Measurements from ENCODE around the gene CAMKMT.
A peak's percentile ranks its signal among the peaks of the same experiment; 100 is the strongest.

Gene CAMKMT

DNA sequence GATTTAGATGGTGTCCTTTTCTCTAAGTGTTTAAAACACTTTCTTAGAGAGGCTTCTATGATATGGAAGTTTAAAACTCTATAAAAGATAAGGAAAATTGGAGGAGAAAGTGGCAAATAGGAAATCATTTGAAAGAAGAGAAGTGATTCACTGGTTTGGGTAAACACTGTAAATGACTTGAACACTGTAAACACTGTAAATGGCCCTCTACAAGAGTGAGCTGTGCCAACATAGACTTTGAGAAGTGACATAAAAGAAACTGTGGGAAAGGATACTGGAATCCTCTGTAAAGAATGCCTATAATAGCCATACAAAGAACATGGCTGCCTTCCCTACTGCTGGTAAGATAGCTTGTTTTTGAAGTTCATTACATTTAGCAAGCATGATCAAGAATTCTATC, 368.8 kb downstream of the CAMKMT start:
- no peak for DNase-seq

DNA sequence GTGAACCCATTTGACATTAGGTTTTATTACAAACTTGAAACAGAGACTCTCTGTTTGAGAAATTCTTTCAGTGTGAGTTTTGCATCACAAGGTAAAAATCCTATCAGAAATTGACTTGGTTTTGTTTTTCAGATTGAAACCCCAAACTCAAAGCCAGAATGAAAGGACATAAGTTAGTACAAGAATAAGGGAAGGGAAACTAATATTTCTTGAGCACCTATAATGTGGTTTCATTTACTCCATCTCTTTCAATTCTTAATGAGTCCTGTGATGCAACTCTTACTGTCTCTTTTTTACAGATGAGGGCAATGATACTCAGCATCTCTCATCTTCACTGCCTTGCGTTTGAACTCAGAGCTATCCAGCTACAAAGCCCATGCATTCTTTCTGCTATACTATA, 369.8 kb downstream of the CAMKMT start:
- DNase-seq: no peak

DNA sequence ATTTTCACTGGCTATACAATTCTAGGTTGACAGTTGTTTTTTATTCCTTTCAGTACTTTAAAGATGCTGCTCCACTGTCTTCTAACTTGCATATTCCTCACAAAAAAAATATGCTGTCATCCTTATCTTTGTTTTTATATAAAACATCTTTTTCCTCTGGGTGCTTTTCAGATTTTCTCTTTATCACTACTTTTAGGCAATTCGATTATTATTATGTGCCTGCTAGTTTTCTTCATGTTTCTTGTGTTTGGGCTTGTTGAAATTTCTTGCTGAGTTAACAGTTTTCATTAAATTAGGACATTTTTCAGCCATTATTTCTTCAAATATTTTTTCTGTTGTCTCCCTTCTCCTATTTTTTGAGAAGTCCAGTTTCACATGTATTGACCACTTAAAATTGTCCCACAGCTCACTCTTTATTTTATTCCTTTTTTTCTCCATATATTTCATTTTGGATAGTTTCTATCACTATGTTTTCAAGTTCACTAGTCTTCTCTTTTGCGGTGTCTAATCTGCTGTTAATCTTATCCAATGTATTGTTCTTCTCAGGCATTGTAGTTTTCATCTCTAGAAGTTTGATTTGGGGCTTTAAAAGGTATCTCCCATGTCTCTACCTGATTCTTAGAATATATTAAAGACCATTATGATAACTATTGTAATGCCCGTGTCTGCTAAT, 374.7 kb downstream of the CAMKMT start:
- no peak for DNase-seq

DNA sequence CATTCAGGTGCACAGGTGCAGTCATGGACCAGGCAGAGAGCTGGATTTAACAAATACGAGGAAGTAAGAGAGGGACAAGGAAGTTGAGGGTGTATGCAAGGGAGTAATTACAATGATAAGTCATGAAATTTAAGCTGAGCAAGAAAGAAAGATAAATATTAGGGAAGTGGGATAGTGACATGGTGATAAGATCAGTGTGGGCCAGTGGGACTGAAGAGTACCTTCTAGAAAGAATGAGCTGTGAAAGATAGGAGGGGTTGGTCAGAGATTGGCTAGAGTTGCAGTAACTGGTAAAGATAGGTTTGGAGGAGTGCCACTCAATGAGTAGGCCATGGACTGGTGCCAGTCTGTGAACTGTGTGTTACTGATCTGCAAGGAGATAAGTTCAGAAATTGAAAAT, 378.9 kb downstream of the CAMKMT start:
- peak in 1 of 56 donors; percentile 6 for DNase-seq

DNA sequence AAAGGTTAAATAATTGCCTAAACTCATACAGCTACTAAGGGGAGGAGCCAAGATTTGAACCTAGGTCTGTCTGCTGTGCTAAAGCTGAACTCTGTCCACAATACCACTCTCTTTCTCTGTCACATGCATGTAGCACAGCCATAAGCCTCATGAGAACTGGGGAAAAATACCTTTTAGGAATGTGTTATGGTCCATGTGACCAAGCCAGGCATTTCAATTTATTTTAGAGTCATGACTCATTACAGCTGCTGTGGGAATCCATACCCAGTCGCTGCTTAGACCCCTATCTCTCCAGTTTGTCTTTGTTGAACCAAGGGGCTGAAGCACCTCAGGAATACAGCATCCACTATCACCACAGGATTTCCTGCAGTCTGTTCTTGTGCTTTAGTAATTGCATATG, 379.8 kb downstream of the CAMKMT start:
- DNase-seq: no peak

DNA sequence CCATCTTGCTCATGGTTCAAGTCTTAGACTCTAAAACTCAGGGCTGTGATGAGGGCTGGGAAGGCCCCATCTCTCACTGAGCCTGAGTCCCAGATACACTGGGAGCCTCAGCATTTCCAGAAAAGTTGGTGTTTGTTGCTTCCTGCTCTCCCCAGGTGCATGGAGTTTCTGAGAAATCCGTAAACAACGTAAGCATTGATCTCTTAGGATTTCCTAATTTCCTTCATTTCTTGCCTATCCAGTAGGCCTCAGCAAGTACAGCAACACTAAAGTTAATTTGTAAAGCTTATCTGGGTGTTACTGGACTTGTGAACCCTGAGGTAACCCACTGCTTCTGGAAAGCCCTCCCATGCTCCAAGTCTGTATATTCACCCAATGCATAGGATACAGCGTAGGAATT, 380.3 kb downstream of the CAMKMT start:
- DNase-seq: no peak

DNA sequence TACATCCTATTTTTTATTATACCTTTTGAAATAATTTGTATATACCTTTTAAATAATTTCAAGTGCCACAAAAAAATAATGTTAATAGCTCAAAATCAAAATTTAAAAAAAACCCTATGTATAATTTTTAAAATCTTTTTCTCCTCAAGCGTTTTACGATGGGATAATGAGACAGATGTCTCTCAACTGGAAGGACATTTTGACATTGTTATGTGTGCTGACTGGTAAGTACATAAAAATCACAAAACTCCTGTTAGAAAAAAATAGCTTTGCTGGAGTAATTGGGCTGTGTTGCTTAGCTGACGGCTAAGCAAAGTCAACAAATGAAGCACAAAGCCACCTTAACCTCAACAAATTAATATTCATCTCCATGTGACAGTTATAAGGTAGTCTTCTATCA, 381.7 kb downstream of the CAMKMT start:
- DNase-seq: no peak

DNA sequence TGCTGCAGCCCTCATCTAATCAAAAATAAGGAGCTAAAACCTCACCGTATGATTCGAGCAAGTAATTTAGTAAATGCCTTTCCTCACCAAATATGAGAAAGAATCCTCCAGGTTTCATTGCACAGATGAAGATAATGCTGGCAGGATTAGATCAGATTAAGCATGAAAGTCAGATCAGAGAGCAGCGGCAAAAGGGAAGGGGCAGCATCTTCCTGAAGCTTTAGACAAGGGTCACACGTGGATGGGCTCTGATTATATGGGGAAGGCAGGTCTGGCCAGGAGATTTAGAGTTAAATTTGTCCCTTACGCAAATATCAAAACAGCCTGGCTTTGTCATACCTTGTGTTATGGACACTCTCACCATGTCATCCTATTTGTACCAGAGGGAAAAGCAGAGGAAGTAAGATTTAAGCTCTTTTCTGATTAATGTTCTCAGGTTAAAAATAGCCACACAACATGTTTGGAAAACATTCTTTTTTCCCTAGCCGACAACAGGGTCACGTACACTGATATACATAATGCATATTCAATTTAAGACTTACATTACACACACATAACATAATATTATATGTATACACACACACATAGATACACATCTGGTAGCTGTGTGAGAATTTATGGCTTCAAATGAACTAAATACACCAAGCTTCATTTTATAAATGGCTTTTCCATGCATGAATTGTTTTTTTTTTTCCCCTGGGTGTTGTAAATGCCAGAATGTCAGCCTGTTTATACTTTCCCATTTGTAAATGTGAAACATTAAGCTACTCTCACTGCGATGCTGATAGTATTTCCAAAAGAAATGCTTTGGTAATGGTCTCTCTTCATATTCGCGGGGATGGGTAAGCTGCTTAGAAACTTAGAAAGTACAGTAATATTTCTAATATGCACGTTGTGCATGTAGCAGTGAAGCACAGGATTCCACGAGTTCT, 383.5 kb downstream of the CAMKMT start:
- DNase-seq: no peak

DNA sequence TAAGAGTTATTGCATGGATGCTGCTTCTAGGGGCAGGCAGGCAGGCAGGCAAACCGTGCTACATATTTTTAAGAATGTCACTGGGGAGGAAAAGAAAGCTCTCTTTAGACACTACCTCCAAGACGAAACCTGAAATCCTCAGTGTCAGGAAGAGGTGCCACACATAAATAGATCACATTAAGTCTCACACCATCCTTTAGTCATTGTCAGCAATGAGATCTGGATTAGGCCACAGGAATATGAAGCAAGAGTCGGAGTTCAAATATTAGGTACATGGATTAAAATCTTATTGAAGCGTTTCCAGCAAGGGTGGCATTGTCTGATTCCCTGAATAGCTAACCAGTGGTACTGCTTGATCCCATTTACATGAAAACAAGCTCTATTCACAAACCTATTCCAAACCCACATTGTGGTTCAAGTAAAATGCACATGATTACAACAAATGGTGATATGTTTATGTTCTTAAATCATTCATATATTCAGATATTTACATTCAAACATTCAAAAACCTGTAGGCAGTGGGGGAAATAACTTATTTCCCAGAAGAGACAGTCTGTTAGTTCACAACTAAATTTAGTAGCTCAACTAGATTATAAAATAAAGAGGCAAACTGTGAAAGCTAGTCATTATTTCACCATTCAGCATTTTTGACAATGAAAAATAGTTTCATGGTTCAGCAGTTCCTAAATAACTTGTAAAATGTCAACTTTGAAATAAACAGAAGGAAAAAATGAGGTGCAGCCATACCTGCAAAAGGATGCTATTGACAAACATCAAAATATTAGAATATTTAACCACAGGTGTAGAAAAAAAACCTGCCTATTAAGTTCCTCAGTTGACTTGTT, 384.4 kb downstream of the CAMKMT start:
- DNase-seq: no peak

DNA sequence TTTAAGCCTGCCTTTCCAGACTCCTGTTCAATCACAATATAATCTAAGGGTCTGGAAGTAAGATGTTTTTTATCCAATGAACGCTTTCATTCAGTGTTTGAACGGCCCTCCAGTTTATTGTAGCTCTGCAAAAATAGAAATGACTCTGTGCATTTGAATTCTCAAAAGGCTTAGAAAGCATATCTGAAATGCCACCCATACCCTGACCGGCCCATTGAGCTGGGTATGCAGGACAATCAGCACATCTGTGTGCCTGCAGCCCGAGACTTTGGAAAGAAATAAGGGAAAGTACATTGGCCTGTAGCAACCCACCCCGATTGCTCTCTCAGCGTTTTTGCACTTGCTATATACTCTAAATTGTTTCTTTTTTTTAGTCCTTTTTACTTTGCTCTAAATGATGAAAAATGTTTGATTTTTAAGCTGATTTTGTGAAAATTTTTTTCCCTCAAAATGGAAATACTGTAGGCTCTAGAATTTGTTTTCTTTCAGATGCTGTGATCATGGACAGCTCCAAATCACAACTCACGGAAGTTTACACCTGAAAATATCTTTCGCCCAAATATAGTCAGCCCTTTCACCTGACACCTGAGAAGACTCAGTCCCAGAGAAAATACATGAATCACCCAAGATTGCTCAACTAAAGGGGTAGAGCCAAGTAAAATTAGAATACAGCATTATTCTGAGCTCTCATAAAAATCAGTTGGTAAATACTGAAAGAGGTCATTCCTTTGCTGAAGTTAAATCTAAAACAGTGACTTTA, 385.3 kb downstream of the CAMKMT start:
- DNase-seq: no peak

DNA sequence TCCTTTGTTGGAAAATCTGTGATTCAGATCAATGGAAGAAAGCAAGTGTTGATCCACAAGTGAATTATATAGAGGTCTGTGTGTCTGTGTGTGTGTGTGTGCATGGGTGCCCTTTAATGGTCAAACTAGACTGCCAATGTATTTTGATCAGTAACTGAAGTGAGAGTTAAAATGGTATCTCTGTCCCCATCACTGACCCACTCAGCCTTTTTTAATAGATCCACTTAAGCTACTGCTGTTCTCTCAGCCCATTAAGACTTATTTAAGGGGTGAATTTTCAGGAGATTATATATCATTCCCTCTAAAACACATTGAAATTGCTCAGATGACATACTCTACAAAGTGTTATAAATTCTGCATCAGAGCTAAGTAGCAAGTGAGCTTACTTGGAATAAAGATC, 386.0 kb downstream of the CAMKMT start:
- DNase-seq: no peak

DNA sequence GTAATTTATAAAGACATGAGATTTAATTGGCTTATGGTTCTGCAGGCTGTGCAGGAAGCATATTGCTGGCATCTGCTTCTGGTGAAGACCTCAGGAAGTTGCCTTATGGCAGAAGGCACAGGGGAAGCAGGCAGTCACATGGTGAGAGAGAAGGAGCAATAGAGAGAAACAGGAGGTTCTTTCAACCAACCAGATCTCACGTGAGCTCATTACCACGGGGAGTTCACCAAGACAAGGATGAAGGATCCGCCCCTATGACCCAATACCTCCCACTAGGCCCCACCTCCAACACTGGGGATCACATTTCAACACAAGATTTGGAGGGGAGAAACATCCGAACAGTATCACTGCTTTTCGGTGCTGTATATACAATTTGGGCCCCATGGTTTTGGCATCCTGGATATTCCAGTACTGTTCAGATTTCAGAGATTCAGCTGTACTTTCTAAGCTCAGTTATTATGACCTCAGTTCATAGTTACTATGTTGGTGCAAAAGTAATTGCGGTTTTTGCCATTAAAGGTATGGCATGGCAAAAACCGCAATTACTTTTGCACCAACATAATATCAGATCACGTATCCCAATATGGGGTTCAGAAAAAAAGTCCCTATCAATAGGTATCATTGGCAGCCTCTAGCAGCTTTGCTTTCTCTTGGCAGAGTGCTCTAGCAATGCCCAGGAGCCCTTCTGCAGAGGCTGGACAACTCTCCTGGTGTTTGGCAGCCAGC, 390.2 kb downstream of the CAMKMT start:
- no peak for DNase-seq

DNA sequence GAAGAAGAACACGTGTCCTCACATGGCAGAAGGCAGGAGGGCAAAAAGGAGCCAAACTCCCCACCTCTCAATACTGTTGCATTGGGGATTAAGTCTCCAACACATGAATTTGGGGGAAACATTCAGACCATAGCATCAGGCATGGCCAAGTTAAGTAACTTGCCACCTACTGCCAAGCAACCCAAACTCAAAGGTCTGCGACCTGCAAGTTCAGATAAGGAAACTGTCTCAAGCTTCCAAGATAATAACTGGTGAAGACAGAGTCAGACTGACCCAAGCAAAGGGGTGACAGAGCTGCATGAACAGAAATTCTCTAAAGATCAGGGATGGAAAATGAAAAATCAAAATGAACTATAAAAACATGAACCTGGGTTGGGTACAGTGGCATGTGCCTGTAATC, 391.0 kb downstream of the CAMKMT start:
- no peak for DNase-seq

DNA sequence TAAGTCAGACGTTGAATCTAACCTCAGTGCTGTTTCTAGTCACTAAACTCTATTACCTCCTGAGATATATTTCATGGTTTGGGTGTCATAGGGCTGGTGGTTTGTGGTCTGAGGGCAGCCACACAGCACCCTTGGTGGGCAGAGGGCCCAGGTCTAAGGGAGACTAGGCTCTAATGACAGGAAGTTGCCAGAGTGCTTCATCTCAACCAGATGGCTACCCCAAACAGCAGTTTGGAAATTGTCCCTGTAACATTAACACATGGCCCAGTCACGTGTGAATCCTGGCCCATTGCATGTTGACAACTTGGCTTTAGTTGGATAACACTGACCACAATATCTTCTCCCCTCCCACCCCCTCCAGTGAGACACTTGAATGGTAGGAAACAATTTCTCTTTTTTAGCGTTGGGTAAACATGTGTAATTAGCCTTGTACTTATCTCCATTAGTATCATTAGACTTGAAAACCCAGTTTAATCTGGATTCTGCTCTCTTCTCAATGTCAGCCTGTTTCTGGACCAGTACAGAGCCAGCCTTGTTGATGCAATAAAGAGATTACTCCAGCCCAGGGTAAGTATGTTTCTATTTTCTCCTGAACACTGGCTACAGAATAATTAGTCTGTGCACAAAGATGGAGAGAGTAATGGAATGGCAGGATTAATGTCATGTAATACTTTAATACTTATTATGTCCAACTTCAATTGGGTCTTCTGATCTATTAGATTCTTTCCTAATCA, 392.0 kb downstream of the CAMKMT start:
- no peak for DNase-seq

DNA sequence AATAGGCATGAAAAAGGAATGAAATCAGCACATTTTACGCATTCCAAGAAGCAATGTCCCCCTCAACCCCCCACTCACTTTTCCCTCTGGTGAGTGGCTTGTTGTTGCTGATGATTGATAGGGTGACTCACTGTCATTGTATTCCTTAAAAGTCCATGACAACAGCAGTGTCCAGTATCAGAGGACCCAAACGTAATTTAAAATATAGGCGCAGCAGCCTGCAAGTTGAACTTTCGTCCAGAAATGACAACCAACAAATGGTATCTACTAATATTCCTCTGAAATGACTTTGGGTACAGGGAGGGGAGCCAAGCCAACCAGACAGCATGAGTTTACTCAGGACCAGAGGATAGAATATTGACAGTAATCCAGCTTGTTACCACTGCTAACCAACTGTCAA, 396.8 kb downstream of the CAMKMT start:
- no peak for DNase-seq

DNA sequence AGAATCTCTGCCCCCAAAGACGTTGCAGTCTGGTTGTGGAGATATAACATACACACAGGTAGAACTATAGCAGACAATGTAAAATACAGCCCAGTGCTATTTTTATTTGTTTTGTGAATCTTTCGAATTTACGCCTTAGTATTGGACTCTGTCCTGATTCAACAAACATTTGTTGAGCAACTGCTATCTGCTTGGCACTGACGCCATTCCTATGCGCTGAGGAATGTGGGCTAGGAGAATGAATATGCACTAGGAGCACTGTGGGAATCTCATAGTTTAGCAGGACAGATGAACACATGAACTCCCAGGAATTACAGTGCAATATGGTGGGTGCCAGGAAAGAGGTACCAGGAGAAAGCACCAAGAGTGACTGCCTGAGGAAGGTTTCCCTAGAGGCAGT, 398.1 kb downstream of the CAMKMT start:
- DNase-seq: no peak

DNA sequence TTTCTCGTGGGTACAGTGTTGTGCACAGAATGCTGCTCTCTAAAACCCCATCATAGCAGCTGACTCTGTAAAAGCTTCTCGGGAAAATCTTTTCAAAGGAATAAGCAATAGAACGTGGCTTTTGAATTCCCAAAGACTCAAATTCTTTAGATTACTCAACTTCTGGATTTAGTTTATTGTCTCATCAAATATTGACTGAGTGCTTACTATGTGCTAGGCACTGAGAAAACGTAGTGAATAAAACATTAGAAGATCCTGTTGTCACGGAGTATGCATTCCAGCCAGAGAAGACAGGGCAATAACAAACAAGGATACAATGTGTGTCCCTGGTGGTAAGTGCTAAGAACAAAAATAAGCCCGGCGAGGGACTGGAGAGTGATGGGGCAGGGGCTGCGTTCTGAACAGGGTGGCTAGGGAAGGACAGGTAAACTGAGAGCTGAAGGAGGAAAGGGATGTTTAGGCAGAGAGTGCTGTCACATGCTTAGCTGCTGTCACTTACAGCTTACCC, 401.6 kb downstream of the CAMKMT start:
- no peak for DNase-seq

DNA sequence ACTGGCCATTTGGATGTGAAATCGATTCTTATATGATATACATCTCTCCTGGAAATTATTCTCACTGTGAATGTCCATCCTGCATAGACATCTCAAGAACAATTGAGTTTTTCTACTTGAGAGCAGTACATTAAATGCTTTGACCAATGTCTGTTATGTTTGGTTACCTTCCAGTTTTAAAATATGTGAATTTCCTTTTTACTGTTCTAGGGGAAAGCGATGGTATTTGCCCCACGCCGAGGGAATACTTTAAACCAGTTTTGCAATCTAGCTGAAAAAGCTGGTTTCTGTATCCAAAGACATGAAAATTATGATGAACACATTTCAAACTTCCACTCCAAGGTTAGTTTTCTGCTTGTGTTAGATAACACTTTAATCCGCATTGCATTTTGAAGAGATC, 404.5 kb downstream of the CAMKMT start:
- no peak for DNase-seq

DNA sequence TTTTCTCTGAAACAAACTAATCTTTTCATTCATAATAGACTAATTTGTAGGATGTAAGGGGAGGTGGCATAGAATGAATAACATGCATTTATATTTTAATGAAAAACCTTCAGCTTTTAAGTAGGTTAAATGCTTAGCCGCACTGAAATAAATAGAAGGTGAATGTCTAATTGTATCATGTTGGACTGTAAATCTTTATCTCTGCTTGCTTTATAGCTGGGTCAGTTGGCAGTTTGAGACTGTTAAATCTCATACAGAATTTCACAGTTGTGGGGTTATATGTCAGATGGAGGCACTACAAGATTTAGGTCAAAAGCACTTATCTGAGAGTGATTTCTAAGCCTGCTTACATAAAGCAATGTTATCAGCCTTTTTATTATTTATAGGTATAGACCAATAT, 405.0 kb downstream of the CAMKMT start:
- no peak for DNase-seq

DNA sequence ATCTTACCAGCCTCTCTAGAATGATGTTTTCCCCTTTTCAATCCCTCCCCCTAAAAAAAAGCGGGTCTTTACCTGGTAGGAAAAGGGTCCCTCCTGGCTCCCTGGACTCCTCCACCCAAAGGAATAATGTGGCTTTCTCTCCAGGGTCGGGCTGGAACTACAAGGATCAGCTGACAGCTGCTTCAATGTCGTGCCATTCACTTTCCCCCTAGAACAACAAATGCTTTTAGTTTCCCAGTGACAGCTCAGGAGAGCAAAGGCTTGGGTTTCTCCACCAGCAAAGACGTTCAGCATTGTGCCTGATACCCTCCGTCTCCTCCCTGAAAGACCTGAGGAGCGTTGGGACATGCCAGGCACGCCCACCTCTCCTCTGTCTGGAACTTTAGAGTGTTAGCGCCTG, 405.9 kb downstream of the CAMKMT start:
- DNase-seq: peak in 3 of 56 donors; percentile 9 to 20 (median 13)
